HG03196 (cell line): ENCODE measurements around the gene CDK2AP2.
"Not testable (repeated sequence)": the region's sequence is repeated elsewhere in the genome, so short reads cannot be mapped to it uniquely, and the experiment has no call there.

Source experiments
- ATAC-seq: cut with Tn5 transposase; IDR thresholded peaks from one replicate; pipeline ENCODE4 v1.9.1; 2021; ENCODE audit not compliant: unreplicated experiment

CDK2AP2 gene, protein sequence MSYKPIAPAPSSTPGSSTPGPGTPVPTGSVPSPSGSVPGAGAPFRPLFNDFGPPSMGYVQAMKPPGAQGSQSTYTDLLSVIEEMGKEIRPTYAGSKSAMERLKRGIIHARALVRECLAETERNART

DNA sequence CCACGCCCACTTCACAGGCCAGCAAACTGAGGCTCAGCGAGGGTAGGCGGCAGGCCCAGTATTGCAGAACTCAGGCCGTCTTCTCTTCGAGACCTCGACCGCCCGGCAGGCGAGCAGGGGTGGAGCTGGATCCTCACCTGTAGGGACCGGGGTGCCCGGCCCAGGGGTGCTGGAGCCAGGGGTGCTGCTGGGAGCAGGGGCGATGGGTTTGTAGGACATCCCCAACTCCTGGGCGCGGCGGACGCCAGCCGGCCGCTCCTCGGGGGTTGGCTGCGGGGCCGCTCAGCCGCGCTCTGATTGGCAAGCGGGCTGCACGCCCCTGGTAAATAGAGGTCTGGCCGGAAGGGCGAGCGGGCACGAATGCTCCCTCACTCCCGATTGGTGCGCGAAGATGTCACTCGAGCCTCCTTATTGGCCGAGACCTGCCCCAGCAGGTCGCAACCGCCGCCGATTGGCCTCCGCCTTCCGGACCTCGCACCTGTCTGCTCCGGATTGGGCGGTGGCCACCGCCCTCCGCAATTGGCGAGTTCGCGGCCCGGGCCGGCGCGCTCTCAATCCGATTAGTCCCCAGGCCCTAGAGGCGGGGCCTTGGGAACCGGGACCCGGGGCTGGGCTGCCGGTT, at the start of gene CDK2AP2:
Gene CDK2AP2 (minus strand): TSS at position 299 of the 622 bp plus-strand sequence. CDS start 80 bp downstream, at position 219.
- ATAC-seq: peak; percentile 58

DNA sequence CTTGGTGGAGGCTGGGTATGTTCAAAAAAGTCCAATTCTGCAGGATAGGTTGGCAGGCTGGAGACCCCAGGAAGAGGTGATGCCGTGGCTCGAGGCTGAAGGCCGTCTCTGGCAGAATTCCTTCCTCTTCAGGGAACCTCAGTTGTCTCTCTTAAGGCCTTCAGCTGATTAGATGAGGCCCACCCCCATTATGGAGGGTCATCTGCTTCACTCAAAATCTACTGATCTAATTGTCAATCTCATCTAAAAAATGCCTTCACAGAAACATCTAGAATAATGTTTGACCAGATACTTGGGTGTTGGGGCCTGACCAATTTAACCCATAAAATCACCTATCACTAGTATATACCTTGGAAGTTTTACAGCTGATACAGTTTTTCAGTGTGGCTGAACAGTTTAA, 48.3 kb upstream of the CDK2AP2 start:
- ATAC-seq: no peak

DNA sequence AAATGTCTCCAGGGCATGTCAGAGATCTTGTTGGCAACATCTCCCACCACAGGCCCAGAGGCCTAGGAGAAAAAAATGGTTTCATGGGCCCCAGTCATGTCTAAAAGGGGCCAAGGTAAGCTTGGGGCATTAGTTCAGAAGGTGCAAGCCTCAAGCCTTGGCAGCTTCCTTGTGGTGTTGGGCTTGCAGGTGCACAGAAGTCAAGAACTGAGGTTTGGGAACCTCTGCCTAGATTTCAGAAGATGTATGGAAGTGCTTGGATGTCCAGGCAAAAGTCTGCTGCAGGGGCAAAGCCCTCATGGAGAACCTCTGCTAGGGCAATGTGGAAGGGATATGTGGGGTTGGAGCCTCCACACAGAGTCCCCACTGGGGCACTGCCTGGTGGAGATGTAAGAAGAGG, 43.7 kb upstream of the CDK2AP2 start:
- not testable (repeated sequence) for ATAC-seq

DNA sequence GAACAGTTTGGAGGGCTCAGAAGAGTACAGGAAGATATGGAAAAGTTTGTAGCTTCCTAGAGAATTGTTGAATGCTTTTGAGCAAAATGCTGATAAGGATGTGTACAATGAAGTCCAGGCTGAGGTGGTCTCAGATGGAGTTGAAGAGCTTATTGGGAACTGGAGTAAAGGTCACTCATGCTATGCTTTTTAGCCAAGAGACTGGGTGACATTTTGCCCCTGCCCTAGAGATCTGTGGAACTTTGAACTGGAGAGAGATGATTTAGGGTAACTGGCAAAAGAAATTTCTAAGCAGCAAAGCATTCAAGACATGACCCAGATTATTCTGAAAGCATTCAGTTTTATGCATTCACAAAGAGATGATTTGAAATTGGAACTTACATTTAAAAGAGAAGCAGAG, 43.2 kb upstream of the CDK2AP2 start:
- ATAC-seq: no peak

DNA sequence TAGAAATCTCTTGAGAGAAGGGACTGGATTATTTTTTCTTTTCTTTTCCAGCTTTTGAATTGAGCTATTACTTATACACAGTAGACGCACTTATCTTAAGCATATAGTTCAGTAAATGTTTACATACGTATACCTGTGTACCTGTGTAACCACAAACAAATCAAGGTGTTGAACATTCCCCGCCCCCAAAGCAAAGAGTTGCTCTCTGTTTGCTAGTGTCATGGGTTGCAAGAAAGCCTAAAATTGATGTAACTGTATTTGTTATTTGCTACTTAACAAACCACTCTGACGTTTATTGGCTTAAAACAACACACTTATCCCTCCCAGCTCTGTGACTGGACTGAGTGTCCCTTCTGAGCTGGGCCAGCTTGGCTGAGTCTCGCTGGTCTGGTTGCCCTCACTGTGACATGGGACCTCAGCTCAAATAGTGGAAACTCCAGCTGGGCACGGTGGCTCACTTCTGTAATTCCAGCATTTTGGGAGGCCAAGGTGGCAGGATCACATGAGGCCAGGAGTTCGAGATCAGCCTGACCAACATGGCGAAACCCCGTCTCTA, 40.7 kb upstream of the CDK2AP2 start:
- no peak for ATAC-seq

DNA sequence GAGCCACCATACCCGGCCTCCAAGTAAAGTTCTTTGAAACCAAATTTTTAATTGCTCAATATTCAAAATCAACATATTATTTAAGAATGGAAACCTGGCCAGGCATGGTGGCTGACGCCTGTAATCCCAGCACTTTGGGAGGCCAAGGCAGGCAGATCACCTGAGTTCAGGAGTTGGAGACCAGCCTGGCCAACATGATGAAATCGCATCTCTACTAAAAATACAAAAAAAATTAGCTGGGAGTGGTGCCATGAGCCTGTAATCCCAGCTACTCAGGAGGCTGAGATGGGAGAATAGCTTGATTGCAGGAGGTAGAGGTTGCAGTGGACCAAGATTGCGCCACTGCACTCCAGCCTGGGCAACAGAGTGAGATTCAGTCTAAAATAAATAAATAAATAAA, 40.1 kb upstream of the CDK2AP2 start:
- ATAC-seq: not testable (repeated sequence)

DNA sequence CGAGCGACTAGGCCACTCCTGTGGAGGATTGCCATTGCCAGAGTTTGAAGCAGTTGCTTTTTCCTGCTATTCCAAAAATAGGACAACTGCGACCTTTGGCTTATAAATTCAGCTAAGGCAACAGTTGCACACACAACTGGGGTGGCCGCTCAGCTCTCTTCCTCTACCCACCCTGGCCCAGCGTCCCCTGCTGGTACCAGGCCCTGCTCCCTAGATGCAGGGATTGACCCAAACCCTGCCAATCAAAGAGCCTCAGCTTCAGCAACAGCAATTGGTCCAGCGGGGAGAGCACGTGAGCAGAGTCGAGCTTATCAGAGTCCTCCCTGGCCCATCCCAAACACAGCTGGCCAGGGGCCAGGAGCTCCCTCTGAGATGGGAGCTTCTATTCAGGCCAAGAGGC, 37.3 kb upstream of the CDK2AP2 start:
- ATAC-seq: no peak

DNA sequence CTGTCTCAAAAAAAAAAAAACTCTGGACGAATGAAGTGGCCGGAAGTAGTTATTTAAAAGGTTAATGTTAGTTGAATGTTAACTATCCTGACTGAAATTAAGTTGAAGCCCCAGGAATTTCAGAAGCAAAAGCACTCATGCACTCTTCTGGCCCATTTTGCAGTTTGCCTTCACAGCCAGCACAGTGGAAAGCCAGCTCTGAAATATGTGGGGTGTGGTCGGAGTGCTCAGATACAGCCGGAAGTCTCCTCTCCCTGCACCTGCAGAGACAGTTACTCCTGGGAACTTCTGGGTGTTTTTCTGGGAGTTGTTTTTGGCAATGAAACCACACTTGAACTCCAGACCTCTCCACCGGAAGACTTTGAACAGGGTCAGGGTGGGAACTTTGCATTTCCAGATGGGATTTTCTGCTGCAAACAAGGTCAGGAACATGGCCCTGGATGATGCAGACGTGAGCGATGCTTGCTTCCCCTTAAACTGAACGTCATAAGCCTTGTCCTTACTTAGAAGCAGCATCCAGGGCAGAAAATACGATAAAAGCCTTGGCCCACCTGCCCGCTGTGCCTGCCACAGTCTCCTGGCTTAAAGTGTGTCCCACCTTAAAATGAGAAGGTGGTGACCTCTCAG, 36.8 kb upstream of the CDK2AP2 start:
- no peak for ATAC-seq

DNA sequence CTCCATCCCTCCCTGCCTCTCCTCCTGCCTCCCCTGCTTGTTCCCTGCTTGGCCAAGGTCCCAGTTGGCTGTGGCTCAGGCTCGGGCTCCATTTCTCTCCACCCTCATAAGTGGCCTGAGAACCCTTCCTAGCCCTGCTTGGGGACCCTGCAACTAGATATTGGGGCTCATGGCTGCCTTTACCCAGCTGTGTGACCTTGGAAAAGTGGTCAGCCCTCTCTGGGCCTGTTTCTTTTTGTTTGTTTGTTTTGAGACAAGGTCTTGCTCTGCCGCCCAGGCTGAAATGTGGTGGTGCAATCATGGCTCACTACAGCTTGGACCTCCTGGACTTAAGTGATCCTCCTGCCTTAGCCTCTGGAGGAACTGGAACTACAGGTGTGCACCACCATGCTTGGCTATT, 35.6 kb upstream of the CDK2AP2 start:
- no peak for ATAC-seq

DNA sequence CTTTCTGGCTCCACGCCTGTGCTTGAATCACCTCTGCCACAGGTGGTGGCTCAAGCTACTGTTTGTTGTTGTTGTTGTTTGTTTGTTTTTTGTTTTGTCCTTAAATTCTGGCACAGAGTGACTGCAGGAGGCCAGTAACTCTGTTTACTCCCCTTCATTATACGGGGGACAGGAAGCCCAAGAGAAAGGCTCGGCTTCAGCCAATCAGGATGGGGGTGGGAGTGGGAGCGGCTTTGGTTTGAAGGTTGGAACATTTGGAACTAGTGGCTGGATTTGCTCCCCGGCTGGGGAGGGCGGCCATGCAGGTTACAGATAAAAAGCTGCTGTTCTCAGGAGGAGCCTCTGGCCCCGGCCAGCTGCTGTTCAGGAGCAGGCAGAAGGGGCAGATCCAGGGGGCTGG, 35.0 kb upstream of the CDK2AP2 start:
- ATAC-seq: no peak

DNA sequence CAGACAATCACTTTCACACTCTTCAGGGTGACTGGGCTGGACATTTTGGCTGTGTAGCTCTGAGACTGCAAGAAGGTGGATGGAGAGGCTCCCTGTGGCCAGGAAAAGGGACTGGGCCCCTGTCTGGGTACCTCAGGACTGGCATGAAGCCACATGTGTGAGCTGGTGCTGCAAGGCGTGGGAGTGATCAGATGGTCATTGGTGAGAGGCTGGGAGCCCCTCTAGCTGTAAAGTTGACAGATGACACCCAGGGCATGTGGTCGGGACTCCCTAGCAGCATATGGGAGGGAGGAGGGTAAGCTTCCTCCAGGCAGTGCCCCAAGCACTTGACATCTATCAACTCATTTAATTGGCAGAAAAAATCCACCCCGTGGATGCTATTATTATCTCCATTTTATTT, 34.2 kb upstream of the CDK2AP2 start:
- no peak for ATAC-seq

DNA sequence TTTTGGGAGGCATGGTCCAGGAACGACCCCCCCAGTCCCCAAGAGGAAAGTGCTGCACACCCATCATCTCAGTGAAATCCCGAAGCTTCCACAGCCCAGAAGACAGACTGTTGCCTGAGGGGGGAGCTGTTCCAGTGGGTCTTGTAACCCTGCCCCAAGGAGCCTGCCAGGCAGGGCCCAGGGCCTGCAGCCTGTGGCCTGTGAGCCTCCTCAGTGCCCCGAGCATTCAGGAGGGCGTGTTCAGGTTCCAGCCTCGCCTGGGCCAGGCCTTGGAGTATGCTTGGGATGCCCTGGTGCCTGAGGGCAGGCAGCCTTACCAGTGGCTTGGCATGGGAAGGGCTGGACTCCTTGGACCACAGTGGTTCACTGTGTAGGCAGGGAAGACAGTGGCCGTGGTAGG, 33.2 kb upstream of the CDK2AP2 start:
- ATAC-seq: no peak

DNA sequence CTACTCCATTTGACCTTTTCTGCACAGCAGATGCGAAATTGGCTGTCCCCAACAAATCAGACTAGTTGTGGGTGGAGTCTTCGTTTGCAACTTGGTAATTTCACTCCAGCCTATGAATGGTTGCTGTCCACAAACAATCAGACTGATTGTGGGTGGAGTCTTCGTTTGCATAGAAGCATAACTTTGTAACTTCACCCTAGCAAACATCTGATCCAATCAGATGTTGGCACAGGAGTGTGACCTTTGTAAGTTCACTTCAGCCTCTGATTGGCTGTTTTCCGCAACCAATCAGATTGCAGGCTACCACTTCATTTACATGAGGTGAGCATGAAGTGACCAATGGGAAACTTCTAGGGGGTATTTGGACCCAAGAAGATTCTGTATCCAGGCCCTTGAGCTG, 31.6 kb upstream of the CDK2AP2 start:
- ATAC-seq: no peak

DNA sequence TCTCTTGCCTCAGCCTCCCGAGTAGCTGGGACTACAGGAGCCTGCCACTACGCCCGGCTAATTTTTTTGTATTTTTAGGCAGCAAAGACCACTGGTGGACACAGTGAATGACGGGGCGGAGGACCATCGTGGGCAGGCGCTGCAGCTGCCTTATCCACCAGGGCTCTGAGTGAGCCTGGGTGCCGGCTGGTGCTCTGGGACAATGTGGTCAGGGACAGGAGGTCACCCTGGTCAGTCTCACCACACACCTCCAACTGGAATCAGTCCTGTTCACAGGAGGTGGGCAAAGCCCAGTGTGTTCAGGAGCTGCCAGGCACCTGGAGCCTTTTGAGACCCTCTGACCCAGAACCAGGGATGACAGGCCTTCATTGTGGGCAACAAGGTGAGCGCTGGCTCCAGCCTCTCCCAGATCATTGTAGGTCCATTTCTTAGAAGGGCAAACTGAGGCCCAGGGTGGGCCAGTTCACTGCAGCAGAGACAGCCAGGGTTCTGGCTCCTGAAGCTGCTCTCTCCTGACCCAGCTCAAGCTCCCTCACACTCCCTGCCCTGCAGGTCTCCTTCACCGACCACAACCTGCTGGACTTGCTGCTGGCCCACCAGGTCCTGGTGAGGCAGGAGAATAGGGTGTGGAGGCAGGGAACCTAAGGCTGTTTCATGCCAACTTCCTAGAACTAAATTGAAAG, 31.0 kb upstream of the CDK2AP2 start:
- no peak for ATAC-seq

DNA sequence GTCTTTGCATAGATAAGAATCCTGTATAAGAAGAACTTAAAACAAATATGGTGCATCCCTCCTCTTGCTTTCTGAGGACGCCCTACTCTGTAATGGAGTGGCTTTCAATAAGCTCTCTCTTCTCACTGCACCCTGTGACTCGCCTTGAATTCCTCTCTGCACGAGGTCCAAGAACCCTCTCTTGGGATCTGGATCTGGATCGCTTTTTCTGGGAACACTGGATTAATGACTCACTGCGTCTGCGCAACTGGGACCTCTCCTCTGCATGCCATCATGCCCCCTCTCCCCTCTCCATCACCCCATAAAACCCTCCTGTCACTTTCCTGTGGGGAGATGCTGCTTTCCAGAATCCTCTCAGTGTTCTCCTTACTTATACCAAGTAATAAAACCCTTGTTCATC, 30.3 kb upstream of the CDK2AP2 start:
- no peak for ATAC-seq

DNA sequence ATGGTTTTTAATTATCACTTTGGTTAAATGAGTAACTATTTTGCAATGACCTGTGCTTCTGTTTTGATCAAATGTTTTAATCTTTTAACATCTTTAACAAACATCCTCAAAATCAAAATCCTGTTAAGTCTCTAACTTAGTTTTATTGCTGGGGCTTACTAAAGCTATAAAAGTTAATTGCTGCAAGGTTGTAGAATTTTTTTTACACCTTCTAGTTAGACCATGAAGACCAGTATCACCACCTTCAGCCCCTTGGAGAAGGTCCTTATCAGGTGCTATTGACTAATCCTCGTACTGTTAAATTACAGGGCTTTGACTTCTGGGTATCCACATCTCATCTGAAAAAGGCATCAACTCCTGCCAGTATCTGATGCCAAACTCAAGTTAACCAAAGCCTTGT, 27.6 kb upstream of the CDK2AP2 start:
- ATAC-seq: no peak

DNA sequence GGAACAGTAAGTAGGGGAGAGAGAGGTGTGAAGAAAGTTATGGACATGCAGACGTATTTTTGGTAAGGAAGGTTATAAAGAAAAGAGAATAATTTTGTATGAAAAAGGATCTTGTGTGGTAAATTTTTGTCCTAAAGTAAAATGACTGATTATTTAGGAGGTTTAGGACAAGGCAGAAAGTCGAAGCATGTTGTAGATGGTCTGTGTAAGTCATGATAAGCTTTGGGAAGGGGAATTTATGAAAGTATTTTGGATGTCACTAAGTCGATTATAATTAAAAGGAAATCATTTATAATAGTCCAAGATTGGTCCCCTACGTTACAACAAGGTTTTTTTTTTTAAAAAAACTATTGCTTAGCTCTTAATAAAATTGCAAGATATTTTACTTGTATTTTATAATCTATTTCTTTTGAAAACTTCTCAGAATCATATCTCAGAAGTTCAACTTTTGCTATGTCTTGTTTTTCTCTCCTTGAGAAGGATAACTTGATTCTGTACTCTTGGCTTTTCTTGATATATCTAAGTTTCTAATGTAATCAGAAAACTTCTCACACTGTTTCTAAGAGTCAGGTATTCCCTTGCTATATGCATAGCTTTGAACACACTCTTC, 26.2 kb upstream of the CDK2AP2 start:
- no peak for ATAC-seq

DNA sequence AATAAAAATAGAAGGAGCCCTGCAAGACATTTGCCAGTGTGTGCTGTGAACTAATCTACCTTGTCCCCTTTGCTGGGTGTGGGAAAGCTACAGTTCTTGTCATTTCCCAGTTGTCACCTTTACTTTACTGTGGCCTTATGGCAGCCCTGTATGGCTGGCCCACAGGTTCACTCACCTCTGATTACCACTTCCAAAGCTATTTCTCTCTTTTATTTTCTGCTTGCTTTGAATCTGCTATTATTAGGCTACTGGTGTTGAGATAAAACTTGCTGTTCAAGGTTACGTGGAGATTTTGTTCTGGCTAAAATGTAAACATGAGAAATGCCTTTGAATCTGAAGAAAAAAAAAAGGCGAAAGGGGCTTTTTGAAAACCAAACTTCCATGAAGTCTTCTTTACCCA, 24.9 kb upstream of the CDK2AP2 start:
- ATAC-seq: no peak

DNA sequence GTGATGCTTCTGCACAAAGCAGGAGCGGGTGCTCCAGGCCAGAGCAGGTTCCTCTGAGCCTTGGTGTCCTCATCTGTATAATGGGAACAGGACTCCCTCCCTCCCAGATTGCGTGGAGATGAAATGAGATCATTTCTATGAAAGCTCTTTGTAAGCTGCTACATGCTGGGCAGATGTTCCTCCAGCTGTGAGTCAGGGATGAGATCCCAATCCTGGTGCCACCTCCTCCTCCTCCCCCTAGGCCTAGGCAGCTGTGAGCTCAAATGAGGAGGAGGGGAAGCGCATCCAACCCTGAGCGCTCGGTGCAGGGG, 22.3 kb upstream of the CDK2AP2 start:
- ATAC-seq: no peak

DNA sequence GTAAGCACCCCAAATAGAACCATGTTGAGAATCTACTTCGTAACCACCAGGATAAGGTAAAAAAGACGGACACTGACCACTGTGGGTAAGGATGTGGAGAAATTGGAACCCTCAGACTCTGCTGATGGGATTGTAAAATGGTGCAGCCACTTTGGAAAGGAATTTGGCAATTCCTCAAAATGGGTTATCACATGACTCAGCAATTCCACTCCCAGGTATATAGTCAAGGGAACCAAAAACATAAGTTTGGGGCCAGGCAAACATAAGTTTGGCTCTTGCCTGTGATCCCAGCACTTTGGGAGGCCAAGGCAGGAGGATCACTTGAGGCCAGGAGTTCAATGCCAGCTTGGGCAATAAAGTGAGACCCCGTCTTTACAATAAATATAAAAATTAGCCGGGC, 20.4 kb upstream of the CDK2AP2 start:
- no peak for ATAC-seq

DNA sequence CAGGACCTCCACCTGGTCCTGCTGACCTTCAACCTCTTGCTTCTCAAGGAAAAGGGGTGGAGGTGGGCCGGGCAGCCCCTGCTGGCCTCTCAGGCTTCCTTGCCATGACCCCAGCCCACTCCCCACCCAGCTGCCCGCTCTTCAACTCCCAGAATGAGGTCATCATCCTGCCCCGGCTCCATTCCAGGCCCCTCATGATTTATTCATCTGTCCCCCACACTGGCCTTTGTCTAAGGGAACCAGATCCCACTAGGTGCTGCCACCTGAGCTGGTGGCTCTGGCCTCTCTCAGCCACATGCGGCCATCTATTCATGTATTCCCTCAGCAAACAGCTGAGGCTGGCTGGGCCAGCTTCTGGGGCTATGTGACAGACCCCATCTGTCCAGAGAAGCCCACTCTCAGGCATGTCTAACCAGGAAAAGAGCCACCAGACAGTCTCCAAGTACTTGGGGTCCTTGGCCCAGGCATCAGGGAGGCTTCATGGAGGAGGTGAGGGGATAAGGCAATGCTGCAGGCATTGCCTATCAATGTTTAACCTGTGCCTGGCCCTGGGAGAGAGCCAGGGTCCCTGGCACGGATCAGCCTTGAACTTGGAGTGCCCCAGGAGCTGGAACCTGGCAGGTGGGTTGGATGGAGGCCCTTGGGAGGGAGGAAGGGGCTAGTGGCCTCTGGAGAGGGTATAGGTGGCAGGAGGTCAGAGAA, 17.5 kb upstream of the CDK2AP2 start:
- ATAC-seq: no peak
